GM10266 (cell line): ENCODE results near the gene RHEB.
"Not testable (repeated sequence)": the region's sequence is repeated elsewhere in the genome, so short reads cannot be mapped to it uniquely, and the experiment has no call there.

Experiments
- DNase-seq: peaks from one replicate; pipeline ENCODE4 v3.0.0; 2012; ENCODE audit errors: extremely low spot score
- CTCF ChIP-seq: IDR thresholded peaks from 2 replicates; pipeline ENCODE4 v1.5.1; 2012; ENCODE audit warnings: mild to moderate bottlenecking, low read depth; ENCODE audit not compliant: control insufficient read depth, insufficient read depth; ENCODE audit errors: missing control alignments

RHEB gene

DNA sequence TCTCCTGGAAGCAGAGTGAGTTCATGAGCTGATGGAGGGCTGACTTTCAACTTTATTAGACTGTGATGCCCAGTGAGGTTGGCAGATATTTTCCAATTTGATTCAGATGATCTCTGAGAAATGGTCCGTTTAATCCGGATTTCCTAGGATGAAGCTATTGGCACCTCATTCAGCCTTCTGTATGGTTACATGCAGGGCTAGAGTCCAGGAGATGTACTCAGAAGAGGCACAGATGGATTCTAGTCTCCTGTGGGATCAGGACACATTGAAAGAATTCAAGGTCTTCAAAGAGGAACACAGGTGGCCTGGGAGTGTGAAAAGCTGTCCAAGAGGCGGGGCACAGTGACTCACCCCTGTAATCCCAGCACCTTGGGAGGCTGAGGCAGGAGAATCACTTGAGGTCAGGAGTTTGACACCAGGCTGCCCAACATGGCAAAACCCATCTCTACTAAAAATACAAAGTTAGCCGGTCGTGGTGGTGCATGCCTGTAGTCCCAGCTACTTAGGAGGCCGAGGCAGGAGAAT, 23.0 kb upstream of the RHEB start:
- no peak for TF ChIP-seq CTCF
- no peak for DNase-seq

DNA sequence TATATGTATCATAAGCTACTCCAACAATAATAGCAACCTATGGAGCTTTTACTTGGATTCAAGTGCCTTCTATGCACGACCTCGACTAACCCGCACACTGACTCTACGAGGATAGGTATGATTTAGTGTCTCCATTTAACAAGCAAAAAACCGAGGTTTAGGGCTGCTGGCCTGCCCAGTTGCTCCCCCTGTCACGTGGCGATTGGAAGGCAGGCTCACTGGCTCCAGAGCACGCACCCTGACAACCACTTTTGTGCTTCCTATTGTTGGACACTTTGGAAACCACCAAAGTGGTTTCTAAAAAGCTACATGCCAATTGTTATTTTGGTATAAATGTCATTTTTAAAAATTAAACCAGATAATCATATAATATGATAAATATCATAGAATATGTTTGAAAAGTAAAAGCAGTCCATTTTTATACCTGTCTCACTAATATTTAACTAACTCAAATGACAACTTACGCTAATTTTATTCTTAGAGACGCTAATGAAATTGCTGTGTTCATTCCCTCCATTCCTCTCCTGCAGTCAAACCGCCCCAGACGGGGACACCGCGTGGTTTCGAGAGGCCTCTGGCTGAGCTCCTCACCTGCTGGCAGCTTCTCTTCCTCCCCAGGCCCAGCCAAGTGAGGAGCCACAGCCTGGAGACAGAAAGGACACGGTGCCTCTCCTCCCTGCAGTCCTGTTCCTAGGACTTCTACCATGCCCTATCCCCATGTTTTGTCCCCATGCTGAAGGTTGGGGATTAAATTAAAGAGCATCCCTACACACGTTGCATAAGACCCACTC, 22.2 kb upstream of the RHEB start:
- TF ChIP-seq CTCF: no peak
- no peak for DNase-seq

- no peak for TF ChIP-seq CTCF
- DNase-seq: no peak
These were observed 20.5 kb upstream of the RHEB start for GRCh38 chr7:151540146-151540545.

GRCh38 chr7:151539088-151539671, 19.5 kb upstream of the RHEB start:
- no peak for TF ChIP-seq CTCF
- peak; percentile 33 for DNase-seq

DNA sequence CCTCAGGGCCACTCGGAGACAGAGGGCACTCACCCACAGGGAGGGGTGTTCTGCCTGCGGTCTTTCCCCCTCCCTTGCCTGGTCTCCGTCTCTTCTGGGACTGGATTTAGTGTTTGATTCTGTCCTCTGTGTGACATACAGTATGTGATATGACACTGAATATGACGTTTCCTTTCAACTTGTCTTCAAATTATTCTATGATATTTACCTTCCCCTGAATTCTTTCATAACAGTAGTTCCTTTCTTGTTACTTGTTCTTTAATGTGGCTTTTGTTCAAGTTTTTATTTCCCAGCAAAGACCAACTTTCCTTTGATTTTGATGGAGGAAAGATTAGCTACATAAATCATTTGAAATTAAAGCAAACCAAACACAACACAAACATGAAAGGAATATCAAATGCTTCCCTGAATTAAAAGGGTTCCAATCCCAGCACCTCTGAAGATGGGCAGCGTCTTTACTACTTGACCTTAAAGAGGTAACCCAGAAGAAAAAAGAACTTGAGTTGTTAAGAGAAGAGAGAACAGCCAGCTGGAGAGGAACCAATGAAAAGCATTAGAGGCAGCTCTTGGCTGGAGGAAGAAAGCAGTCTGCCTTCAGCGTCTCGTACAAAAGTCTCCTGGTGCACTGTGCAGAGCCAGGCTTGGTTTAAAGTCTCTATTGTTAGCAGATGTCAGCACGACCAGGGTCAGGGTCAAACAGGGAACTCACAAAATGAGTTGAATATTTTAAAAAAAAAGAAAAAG, 18.3 kb upstream of the RHEB start:
- no peak for DNase-seq
- no peak for TF ChIP-seq CTCF

DNA sequence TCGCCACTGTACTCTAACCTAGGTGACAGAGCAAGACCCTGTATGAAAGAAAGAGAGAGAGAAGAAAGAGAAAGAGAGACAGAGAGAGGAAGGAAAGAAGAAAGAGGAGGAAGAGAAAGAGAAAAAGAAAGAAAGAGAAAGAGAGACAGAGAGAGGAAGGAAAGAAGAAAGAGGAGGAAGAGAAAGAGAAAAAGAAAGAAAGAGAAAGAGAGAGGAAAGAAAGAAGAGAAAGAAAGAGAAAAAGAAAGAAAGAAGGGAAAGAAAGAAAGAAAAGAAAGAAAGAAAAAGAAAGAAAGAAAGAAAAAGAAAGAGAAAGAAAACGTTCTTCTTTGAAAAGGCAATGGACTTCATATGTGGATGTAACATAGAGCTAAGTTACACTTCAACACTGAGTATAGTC, 16.5 kb upstream of the RHEB start:
- DNase-seq: not testable (repeated sequence)

GRCh38 chr7:151529842-151530241, 10.1 kb upstream of the RHEB start:
- no peak for TF ChIP-seq CTCF
- no peak for DNase-seq
